ENCODE data around the gene SMS.

Gene SMS

DNA sequence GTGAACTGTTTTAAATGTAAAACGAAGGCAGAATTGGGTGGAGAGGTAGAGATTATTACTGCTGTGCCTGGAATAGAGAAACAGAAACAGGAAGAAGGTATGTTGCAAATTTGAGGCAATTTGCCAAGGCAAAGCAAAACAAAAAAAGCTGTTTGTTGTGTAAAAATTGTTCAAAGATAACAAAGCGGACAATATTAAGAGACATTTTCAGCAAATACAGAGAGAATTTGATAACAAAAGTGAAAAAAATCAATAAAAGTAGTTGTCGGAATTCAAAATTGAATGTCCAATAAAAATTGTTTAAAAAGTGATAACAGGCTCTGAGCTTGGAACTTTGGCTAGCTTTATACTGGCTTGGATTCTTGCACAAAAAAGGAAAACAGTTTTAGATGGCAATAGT lies 14.4 kb upstream of the SMS start:
- no peaks in the 10 kb centered on the region for H3K27me3 ChIP-seq (ENCODE audit: control insufficient read depth, low read length)
- no peaks in the 10 kb centered on the region for H3K4me1 ChIP-seq (ENCODE audit: control insufficient read depth, low read length)
- H3K27ac ChIP-seq (ENCODE audit: low read depth, low read length), result no peak overlapping the region
- no peaks in the 10 kb centered on the region for H3K9me3 ChIP-seq (ENCODE audit: control insufficient read depth, insufficient read depth, low read length)
- H3F3A ChIP-seq (ENCODE audit: control insufficient read depth, insufficient read depth), result no peaks in the 10 kb centered on the region
- no peaks in the 10 kb centered on the region for H3K9me2 ChIP-seq (replicated peaks; ENCODE audit: control insufficient read depth, low read length)
- TF ChIP-seq, protein P1, sequence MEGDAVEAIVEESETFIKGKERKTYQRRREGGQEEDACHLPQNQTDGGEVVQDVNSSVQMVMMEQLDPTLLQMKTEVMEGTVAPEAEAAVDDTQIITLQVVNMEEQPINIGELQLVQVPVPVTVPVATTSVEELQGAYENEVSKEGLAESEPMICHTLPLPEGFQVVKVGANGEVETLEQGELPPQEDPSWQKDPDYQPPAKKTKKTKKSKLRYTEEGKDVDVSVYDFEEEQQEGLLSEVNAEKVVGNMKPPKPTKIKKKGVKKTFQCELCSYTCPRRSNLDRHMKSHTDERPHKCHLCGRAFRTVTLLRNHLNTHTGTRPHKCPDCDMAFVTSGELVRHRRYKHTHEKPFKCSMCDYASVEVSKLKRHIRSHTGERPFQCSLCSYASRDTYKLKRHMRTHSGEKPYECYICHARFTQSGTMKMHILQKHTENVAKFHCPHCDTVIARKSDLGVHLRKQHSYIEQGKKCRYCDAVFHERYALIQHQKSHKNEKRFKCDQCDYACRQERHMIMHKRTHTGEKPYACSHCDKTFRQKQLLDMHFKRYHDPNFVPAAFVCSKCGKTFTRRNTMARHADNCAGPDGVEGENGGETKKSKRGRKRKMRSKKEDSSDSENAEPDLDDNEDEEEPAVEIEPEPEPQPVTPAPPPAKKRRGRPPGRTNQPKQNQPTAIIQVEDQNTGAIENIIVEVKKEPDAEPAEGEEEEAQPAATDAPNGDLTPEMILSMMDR (IDR thresholded peaks at IDR 0.05; ENCODE audit: low read depth, low read length, poor library complexity, severe bottlenecking), result no peak
- TF ChIP-seq EZH2phosphoT487 (IDR thresholded peaks at IDR 0.05; ENCODE audit: borderline replicate concordance, low read length), result no peak
- no peaks in the 10 kb centered on the region for H3K79me2 ChIP-seq (ENCODE audit: control insufficient read depth, low read length)
- H3K36me3 ChIP-seq (ENCODE audit: control insufficient read depth, low read length), result no peaks in the 10 kb centered on the region
- no peak overlapping the region for H3K4me3 ChIP-seq (ENCODE audit: low read length)
- no peak overlapping the region for H3K4me2 ChIP-seq (ENCODE audit: low read length)
- no peaks in the 10 kb centered on the region for H4K20me1 ChIP-seq (ENCODE audit: control insufficient read depth, insufficient read depth, low read depth, low read length)

DNA sequence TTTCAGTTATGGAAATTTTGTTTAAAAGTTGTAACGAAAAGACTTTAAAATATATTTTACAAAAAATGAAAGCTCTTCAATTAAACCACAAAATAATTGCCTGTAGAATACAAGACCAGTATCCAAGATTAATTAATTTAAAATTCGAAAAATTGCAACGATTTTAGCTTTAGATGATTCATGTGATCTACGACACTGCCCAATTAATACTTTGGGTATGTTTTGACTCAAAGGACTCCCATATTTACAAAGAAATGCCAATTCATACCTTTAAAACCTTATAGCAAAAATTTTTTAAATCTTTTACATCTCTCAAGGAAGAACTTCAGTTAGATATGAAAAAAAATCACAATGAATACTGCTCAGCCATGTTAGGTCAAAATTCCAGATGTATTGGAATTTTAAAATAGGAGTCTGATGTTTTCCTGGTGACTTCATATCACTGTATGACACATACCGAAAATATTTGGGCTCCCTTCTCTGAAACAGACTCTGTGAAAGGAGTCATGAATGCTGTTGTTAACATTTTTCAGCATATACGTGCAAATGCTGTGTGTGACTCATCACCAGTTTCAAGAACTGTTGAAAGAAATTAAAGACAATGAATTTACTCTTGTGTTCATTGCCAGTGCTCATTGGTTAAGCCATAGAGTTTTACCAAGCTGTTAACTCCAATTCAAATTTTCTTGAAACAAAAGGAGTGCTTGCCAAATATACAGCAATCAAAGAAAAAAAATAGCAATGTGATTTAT lies 13.8 kb upstream of the SMS start:
- H3K9me2 ChIP-seq (replicated peaks; ENCODE audit: control insufficient read depth, low read length), result no peaks in the 10 kb centered on the region
- no peaks in the 10 kb centered on the region for H4K20me1 ChIP-seq (ENCODE audit: control insufficient read depth, insufficient read depth, low read depth, low read length)
- H3K4me3 ChIP-seq (ENCODE audit: low read length), result no peak overlapping the region
- H3K4me1 ChIP-seq (ENCODE audit: control insufficient read depth, low read length), result no peaks in the 10 kb centered on the region
- no peak overlapping the region for H3K27ac ChIP-seq (ENCODE audit: low read depth, low read length)
- no peaks in the 10 kb centered on the region for H3K36me3 ChIP-seq (ENCODE audit: control insufficient read depth, low read length)
- no peaks in the 10 kb centered on the region for H3F3A ChIP-seq (ENCODE audit: control insufficient read depth, insufficient read depth)
- H3K79me2 ChIP-seq (ENCODE audit: control insufficient read depth, low read length), result no peaks in the 10 kb centered on the region
- no peak overlapping the region for H3K4me2 ChIP-seq (ENCODE audit: low read length)
- H3K27me3 ChIP-seq (ENCODE audit: control insufficient read depth, low read length), result no peaks in the 10 kb centered on the region
- H3K9me3 ChIP-seq (ENCODE audit: control insufficient read depth, insufficient read depth, low read length), result no peaks in the 10 kb centered on the region
- TF ChIP-seq, protein P1 (IDR thresholded peaks at IDR 0.05; ENCODE audit: low read depth, low read length, poor library complexity, severe bottlenecking), result no peak
- no peak for TF ChIP-seq EZH2phosphoT487 (IDR thresholded peaks at IDR 0.05; ENCODE audit: borderline replicate concordance, low read length)

DNA sequence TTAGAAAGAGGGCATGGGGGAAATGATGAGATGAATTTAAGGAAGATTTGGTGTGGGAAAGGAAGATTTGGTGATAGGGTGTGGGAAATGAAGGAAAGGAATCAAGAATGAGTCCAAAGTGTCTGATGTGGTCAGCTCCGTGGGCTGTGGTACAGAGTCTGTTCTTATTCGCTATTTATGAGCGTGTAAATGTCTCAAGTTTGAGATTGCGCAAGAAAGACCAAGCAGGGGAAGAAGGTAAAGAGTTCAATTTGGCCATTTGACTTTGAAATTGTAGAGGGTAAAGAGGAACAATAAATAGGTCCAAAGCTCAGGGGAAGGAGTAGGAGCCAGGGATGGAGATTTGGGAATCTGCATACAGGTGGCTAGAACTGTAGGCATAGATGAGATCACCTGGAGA lies 11.3 kb upstream of the SMS start:
- no peaks in the 10 kb centered on the region for H3K4me1 ChIP-seq (ENCODE audit: control insufficient read depth, low read length)
- H3K4me3 ChIP-seq (ENCODE audit: low read length), result no peak overlapping the region
- H4K20me1 ChIP-seq (ENCODE audit: control insufficient read depth, insufficient read depth, low read depth, low read length), result no peaks in the 10 kb centered on the region
- TF ChIP-seq EZH2phosphoT487 (IDR thresholded peaks at IDR 0.05; ENCODE audit: borderline replicate concordance, low read length), result no peak
- TF ChIP-seq, protein P1 (IDR thresholded peaks at IDR 0.05; ENCODE audit: low read depth, low read length, poor library complexity, severe bottlenecking), result no peak
- H3K79me2 ChIP-seq (ENCODE audit: control insufficient read depth, low read length), result no peaks in the 10 kb centered on the region
- H3K9me2 ChIP-seq (replicated peaks; ENCODE audit: control insufficient read depth, low read length), result no peaks in the 10 kb centered on the region
- no peaks in the 10 kb centered on the region for H3K36me3 ChIP-seq (ENCODE audit: control insufficient read depth, low read length)
- no peaks in the 10 kb centered on the region for H3F3A ChIP-seq (ENCODE audit: control insufficient read depth, insufficient read depth)
- no peaks in the 10 kb centered on the region for H3K9me3 ChIP-seq (ENCODE audit: control insufficient read depth, insufficient read depth, low read length)
- H3K27ac ChIP-seq (ENCODE audit: low read depth, low read length), result no peak overlapping the region
- H3K27me3 ChIP-seq (ENCODE audit: control insufficient read depth, low read length), result no peaks in the 10 kb centered on the region
- H3K4me2 ChIP-seq (ENCODE audit: low read length), result no peak overlapping the region

All from DOHH2 (cell line).